RWPE1 (cell line): ENCODE measurements around the gene PBX3.

Experiments used
- CTCF ChIA-PET: fragments of 350-600 bp; sonication (Branson Sonifier 250); formaldehyde crosslinking; extraction: SDS; loops from one replicate; lab custom pipeline; 2021; lab: Yijun Ruan, JAX
- POLR2A ChIA-PET: fragments of 400-600 bp; formaldehyde crosslinking; extraction: SDS; loops from one replicate; lab custom pipeline; 2020; ENCODE audit warnings: antibody characterized with exemption; ENCODE audit not compliant: low non-redundant PET; lab: Yijun Ruan, JAX
- DNase-seq: peaks from one replicate; pipeline ENCODE4 v3.0.0; 2012; ENCODE audit warnings: low spot score
- H3K27ac ChIP-seq: fragments of 450-650 bp; 2 replicates; pipeline ENCODE4 v1.5.1; 2017
- TF ChIP-seq, protein P1 (sequence below): fragments of 450-650 bp; conservative IDR thresholded peaks from 2 replicates; pipeline ENCODE4 v1.5.1; 2017; ENCODE audit warnings: low read depth, mild to moderate bottlenecking

Gene PBX3

DNA sequence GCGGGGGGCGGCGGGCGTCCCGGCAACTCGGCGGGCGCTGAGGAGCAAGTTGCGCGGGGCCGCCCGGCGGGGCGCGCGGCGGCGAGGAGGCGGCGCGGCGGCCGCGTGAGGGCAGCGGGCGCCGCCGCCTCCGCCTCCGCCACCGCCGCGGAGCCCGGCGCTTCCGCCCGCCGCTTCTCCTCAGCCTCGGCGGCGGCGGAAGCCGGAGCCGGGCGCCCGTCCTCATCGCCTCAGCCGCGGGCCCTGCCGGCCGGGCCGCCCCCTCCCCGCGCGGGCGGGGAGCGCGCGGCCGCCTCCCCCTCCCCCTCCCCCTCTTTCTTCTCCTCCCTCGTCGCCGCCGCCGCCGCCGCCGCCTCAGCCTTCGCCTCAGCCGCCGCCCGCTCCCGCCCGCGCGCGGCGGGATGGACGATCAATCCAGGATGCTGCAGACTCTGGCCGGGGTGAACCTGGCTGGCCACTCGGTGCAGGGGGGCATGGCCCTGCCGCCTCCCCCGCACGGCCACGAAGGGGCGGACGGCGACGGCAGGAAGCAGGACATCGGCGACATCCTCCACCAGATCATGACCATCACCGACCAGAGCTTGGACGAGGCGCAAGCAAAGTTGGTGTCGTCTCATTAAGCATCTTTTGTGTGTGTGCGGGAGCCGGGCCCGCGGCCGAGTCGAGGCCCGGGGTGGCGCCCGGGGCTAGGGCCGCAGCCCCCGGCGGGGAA is at the start of gene PBX3:
Gene PBX3 (plus strand): TSS at position 321 of the 712 bp plus-strand sequence.
- peak within 1 kb of the TSS; percentile 97 for H3K27ac ChIP-seq
- ChIA-PET CTCF (no interaction called here), POLR2A (no interaction called here)
- peak; percentile 50 for DNase-seq
- TF ChIP-seq, protein P1, sequence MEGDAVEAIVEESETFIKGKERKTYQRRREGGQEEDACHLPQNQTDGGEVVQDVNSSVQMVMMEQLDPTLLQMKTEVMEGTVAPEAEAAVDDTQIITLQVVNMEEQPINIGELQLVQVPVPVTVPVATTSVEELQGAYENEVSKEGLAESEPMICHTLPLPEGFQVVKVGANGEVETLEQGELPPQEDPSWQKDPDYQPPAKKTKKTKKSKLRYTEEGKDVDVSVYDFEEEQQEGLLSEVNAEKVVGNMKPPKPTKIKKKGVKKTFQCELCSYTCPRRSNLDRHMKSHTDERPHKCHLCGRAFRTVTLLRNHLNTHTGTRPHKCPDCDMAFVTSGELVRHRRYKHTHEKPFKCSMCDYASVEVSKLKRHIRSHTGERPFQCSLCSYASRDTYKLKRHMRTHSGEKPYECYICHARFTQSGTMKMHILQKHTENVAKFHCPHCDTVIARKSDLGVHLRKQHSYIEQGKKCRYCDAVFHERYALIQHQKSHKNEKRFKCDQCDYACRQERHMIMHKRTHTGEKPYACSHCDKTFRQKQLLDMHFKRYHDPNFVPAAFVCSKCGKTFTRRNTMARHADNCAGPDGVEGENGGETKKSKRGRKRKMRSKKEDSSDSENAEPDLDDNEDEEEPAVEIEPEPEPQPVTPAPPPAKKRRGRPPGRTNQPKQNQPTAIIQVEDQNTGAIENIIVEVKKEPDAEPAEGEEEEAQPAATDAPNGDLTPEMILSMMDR: no peak

DNA sequence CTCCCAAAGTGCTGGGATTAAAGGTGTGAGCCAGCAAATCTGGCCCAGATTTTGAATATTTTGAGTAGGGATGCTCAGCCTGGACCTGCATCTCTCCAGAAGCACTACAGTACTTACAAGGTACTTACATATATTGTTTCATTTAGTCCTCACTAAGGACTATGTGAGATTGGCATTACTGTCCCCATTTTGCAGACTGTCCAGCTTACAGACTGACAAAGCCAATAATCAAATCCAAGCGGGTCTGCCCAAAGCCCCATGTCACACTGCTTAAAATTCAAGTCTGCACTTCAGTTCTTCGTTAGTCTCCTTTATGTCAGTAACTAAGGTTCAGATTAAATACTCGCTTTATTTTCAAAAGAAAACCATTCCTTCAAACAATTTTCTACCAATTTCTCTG is 47.3 kb upstream of the PBX3 start:
- ChIA-PET CTCF (no interaction called here), POLR2A (no interaction called here)
- TF ChIP-seq, protein P1: no peak
- no peak for DNase-seq
- no peak overlapping the region for H3K27ac ChIP-seq

DNA sequence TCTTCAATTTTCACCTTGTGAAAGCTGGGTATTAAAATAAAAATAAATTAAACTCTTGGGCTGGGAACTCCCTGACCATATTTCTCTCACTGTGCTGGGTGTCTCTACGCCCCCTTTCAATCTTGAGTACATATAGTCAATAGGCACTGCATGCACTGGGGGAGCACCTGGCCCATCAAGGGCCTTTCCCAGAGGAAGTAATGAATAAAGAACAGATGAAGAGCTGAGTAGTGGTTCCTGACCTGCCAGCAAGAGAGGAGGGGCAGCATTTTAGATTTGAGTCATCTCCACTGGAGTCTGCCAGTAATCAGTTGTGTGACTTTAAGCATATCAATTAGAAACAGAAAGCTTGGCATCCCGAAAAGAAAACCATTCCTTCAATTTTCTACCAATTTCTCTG is 46.4 kb upstream of the PBX3 start:
- ChIA-PET POLR2A (no interaction called here), CTCF (no interaction called here)
- TF ChIP-seq, protein P1: no peak
- no peak overlapping the region for H3K27ac ChIP-seq
- no peak for DNase-seq

DNA sequence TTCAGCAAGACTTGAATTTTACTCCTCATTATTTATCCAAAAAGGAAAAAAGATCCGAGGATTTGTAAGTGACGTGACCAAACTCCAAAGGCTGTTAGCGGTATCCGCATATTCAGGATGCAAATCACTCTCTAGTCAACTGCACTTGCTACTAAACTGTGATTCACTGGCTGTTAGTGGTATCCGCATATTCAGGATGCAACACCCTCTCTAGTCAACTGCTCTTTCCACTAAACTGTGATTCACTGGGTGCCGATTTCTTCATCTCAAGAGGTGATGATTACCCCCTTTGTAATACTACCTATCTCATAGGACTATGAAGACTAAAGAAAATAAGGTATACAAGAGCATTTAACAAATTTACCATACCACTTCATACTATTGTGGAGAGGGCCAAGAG is 45.8 kb upstream of the PBX3 start:
- ChIA-PET POLR2A (no interaction called here), CTCF (no interaction called here)
- DNase-seq: peak; percentile 96
- TF ChIP-seq, protein P1: no peak
- no peak overlapping the region for H3K27ac ChIP-seq

DNA sequence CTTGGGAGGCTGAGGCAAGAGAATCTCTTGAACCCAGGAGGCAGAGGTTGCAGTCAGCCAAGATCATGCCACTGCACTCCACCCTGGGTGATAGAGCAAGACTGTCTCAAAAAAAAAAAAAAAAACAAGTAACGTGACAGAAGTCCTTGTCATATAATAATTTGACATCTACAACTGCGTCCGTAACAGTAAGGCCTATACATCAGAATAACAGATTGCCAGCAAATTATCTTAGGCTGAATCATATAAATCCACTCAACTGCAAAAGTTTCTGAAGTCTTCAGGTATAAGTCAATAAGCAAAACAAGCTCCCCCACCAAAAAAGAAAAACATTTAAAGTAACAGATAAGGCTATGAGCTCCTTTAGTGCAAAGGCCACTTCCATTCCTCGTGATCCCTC is 43.5 kb upstream of the PBX3 start:
- POLR2A ChIA-PET: no interaction called here

DNA sequence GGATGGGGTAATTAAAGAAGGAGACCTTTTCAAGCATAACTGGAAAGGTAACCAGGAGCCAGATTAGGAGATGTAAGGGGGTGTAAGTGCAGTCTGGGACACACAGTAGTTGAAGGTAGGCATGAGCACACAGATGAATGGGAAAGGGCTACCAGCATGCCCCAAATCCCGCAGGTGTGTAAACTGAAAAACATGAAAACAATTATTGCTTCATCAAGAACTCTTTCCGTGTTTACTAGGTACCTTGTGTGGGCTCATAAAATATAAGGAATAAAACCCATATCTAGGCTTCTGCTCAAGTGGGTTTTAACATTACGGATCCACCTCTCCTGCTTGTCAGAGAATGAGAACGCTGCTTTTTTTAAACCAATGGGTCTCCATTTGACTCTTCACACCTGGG is 41.3 kb upstream of the PBX3 start:
- POLR2A ChIA-PET: interaction anchor here (1.1 to 1.5 kb wide), 2 partner anchors 40 to 294 kb away, joined by 3 to 4 read pairs; no protein-coding TSS in a partner anchor
- H3K27ac ChIP-seq: no peak overlapping the region
- DNase-seq: no peak
- TF ChIP-seq, protein P1: no peak
- CTCF ChIA-PET: interaction anchor here (0.6 to 0.8 kb wide), 2 partner anchors 42 to 298 kb away, joined by 3 read pairs; no protein-coding TSS in a partner anchor

More for the DNA sequence above, 43.5 kb upstream of the PBX3 start:
- TF ChIP-seq, protein P1: no peak
- H3K27ac ChIP-seq: no peak overlapping the region
- DNase-seq: no peak
- CTCF ChIA-PET: no interaction called here
